HG03045 (cell line): Measurements from ENCODE around the gene QSOX1.

ENCODE experiments used
- ATAC-seq: cut with Tn5 transposase; IDR thresholded peaks from one replicate; pipeline ENCODE4 v1.9.1; 2021; ENCODE audit warnings: mild to moderate bottlenecking, moderate library complexity; ENCODE audit not compliant: unreplicated experiment

Gene QSOX1

GRCh38 chr1:180208264-180208663 lies 53.6 kb downstream of the QSOX1 start:
- ATAC-seq: no peak

DNA sequence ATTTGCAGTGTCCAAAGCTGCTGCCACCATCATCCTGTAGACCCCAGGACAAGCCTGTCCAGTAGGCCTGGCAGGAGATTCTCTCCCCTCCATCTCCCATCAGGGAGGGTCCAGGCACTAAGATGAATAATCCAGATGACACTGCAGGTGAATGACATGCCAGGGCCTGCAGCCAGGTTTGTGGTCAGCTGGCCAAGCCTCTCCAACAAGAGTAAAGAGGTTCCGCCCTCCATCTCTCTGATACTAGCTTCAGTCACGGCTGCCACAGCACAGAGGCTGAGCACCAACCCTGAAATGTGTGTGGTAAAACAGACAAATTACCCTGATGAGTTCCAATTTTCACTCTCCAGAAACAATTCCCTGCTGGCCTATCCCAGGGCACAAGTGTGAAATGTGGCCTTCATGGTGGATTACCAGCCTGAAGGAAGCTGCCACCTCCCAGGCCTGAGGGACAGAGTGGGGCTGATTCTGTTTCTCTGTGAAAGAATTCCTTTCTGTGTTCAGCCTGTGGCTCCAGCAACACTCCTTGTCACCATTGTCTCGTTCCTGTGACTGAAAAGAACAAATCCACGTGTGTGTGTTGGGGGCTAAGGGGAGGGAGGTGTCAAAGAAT lies 55.4 kb downstream of the QSOX1 start:
- no peak for ATAC-seq

DNA sequence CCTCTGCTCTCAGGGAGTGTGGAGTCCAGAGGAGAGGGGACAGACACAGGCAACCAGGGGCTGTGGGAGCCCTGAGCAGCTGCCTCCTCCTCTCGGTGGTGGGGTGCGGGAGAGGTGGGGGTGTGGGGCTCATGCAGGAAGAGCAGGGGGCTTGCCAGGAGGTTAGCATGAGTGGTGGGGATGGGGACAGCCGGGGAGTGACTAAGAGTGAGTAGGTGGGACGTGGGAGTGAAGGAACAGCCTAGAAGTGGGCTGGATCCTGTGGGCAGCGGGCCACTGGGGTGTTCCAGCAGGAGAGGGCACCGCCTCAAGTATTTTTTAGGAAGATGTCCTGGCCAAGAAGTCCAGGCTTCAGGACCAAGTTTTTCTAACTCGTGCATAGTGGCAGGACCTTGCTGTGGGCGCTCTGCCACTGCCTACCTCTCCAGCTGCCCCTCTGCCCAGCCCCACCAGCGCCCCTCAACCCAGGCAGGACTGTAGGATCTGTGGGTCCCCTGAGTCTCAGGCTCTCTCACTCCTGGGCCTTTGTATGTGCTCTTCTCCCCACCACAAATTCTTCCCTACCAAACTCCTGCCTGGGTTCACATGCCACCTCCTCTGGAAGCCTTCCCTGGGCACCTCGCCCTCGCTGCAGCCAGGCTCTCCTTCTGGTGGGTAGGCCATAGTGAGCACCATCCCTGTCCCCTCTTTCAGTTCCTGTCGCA lies 56.6 kb downstream of the QSOX1 start:
- no peak for ATAC-seq

- ATAC-seq: no peak
Measured at GRCh38 chr1:180211860-180212229, 57.2 kb downstream of the QSOX1 start.

DNA sequence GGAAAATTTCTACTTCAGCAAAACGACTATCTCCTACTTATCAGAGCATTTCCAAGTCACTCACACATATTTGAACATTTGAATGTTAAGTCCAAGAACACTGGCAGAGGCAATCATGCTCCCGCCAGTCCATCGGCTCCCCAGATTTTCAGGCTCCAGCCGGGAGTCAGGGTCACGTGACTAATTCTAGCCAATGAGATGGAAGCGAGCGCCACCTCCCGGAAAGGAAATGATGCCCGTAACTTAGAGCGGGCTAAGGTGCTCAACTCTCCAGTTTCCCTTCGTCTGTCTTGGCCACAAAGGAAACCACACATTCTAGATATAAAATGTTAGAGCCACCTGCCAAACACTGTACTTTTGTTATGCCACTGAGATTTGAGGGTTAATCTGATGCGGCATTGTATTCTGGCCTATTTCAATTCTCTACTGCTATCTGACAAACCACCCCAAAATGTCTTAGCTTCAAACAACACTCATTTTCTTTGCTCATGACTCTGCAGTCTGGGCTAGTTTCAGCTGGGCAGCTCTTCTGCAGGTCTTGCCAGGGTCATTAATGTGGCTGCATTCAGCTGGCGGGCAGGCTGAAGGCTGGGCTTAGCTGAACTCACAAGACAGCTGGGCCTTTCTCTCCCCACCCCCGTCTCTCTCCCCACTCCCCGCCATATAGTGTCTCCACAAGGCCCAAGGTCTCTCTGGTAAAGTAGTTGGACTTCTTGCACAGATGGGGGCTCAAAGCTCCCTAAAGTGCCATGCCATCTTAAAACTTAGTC lies 58.9 kb downstream of the QSOX1 start:
- ATAC-seq: no peak

- ATAC-seq: no peak
Measured at GRCh38 chr1:180215856-180216625, 61.4 kb downstream of the QSOX1 start.

- ATAC-seq: no peak
Measured at GRCh38 chr1:180217006-180217405, 62.3 kb downstream of the QSOX1 start.

- ATAC-seq: no peak
Measured at GRCh38 chr1:180218806-180219765, 64.4 kb downstream of the QSOX1 start.

GRCh38 chr1:180219776-180220175 lies 65.1 kb downstream of the QSOX1 start:
- no peak for ATAC-seq

GRCh38 chr1:180221462-180221861 lies 66.8 kb downstream of the QSOX1 start:
- ATAC-seq: no peak

GRCh38 chr1:180224902-180225301 lies 70.2 kb downstream of the QSOX1 start:
- ATAC-seq: no peak

GRCh38 chr1:180225403-180225802 lies 70.7 kb downstream of the QSOX1 start:
- ATAC-seq: no peak

GRCh38 chr1:180227861-180228647 lies 73.4 kb downstream of the QSOX1 start:
- no peak for ATAC-seq

DNA sequence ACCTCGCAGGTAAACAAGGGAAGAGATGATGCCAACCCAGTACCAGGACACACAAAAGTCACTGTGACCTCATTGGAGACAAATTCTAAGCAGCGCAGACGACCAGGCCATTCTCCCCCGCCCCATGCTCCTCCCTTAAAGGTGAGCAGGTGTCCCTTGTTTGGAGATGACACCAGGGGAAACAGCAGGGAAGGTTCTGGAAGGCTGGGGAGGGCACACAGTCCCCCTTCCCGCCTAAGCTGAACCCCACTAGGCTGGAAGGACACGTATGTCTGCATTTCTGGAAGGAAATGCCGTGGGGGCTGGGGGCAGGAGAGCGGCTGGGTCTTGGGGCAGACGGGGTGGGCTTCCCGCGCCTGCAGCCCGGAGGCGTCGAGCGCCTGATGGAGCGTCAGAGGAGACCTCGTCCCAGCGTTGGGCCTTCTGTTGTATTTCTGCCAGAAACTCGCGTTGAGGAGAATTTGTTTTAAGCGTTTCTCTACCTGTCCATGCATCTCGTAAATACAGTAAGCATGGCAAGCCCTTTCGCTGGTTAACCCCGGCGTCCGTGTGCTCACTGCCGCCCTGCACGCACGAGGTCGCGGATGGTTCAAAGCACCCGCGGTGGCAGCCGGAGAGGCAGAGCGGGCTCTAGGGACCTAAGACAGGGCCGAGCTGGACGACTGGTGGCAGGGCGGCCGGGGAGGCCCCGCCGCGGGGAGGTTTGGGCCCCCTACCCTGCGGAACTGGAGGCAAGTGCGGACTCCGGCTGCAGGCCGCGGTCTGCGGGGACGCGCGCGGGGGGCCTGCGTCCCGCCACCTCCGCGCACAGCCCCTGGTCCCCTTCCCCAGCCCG lies 74.2 kb downstream of the QSOX1 start:
- ATAC-seq: no peak

- no peak for ATAC-seq
Measured at GRCh38 chr1:180229483-180230415, 75.1 kb downstream of the QSOX1 start, which contains the start of gene LHX4. LHX4 (plus strand) TSS chr1:180230264; CDS start chr1:180230530, 266 bp downstream.

- ATAC-seq: no peak
Measured at GRCh38 chr1:180230416-180230790, 75.7 kb downstream of the QSOX1 start.

- ATAC-seq: no peak
Measured at GRCh38 chr1:180230791-180231505, 76.3 kb downstream of the QSOX1 start.
